HEK293T (cell line): ENCODE data around the gene ZNF138.

Source experiments
- ARNT ChIP-seq: fragments of 450-650 bp; IDR thresholded peaks from 2 replicates; pipeline ENCODE4 v1.6.1; 2017; ENCODE audit warnings: mild to moderate bottlenecking
- BHLHE40 ChIP-seq: fragments of 450-650 bp; IDR thresholded peaks from 2 replicates; pipeline ENCODE4 v1.6.1; 2016; ENCODE audit warnings: mild to moderate bottlenecking, moderate library complexity, borderline replicate concordance
- CTBP1 ChIP-seq: fragments of 450-650 bp; IDR thresholded peaks from 2 replicates; pipeline ENCODE4 v1.6.1; 2016; ENCODE audit warnings: borderline replicate concordance
- ELF4 ChIP-seq: fragments of 450-650 bp; IDR thresholded peaks from 2 replicates; pipeline ENCODE4 v1.6.1; 2017; ENCODE audit warnings: antibody characterized with exemption
- FOXA1 ChIP-seq: fragments of 450-650 bp; IDR thresholded peaks from 2 replicates; pipeline ENCODE4 v1.6.1; 2016; ENCODE audit warnings: mild to moderate bottlenecking
- FOXK2 ChIP-seq: fragments of 450-650 bp; IDR thresholded peaks from 2 replicates; pipeline ENCODE4 v1.6.1; 2016; ENCODE audit warnings: mild to moderate bottlenecking
- FOXM1 ChIP-seq: fragments of 450-650 bp; IDR thresholded peaks from 2 replicates; pipeline ENCODE4 v1.6.1; 2017; ENCODE audit warnings: mild to moderate bottlenecking, borderline replicate concordance
- HDGF ChIP-seq: fragments of 450-650 bp; IDR thresholded peaks from 2 replicates; pipeline ENCODE4 v1.6.1; 2017; ENCODE audit warnings: antibody characterized with exemption, borderline replicate concordance
- L3MBTL2 ChIP-seq: fragments of 450-650 bp; conservative IDR thresholded peaks from 2 replicates; pipeline ENCODE4 v1.6.1; 2016; ENCODE audit warnings: mild to moderate bottlenecking
- LEF1 ChIP-seq: fragments of 450-650 bp; IDR thresholded peaks from 2 replicates; pipeline ENCODE4 v1.6.1; 2017; ENCODE audit warnings: mild to moderate bottlenecking, borderline replicate concordance
- PKNOX1 ChIP-seq: fragments of 450-650 bp; IDR thresholded peaks from 2 replicates; pipeline ENCODE4 v1.6.1; 2016
- SP1 ChIP-seq: fragments of 450-650 bp; IDR thresholded peaks from 2 replicates; pipeline ENCODE4 v1.6.1; 2017
- SUZ12 ChIP-seq: fragments of 450-650 bp; IDR thresholded peaks from 2 replicates; pipeline ENCODE4 v1.6.1; 2016; ENCODE audit warnings: mild to moderate bottlenecking
- TARDBP ChIP-seq: fragments of 450-650 bp; IDR thresholded peaks from 2 replicates; pipeline ENCODE4 v1.6.1; 2016

GRCh38 chr7:64874562-64875250 is 80.5 kb downstream of the ZNF138 start:
- no peak for TF ChIP-seq L3MBTL2
- no peak for TF ChIP-seq FOXK2
- no peak for TF ChIP-seq SUZ12
- TF ChIP-seq SP1, result no peak
- no peak for TF ChIP-seq FOXM1
- TF ChIP-seq ARNT, result no peak
- TF ChIP-seq CTBP1, result no peak
- no peak for TF ChIP-seq PKNOX1
- TF ChIP-seq HDGF, result no peak
- no peak for TF ChIP-seq FOXA1
- TF ChIP-seq BHLHE40, result no peak
- no peak for TF ChIP-seq LEF1
- no peak for TF ChIP-seq ELF4
- no peak for TF ChIP-seq TARDBP
